ENCODE measurements around the gene ACACA.
A peak's percentile ranks its signal among the peaks of the same experiment; 100 is the strongest.
"Not testable (repeated sequence)": the region's sequence is repeated elsewhere in the genome, so short reads cannot be mapped to it uniquely, and the experiment has no call there.

ACACA gene

DNA sequence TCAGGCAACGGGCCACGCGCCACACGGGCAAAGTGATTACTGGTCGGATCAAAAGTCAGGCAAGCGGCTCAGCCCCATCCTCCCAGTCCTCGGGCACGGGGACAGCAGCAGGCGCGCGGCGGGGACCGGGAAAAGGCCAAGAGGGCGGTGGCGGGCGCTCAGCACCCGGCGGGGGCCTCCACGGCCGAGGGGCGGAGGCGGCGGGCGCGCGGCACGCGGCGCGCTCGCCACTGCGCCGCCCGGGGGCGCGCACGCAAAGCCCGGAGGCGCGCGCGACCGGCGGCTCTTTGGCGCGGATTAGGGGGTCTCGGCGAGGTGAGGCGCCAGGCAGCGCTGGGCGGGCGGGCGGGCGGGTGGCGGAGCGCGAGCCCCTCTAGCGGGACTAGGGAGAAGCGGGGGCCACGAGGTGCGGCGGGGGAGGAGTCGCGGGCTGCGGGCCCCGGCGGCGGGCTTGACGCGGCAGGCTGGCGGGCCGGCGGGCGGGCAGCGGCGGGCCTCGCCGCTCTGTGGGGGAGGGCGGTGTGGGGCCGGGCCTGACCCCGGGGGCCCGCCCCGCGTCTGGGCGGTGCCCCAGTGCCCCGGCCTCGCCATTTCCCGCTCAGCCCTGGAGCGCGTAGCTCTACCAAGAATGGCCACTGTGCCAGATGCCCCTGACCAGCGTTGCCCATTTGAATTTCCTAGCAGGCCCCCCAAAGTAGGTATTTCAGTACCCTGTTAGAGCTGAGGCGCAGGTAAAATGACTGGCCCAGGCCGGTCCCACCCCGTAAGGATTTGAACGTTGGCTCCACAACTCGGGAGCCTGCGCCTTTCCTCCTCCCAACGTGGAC lies at the start of gene ACACA, which contains the start of gene TADA2A:
Gene ACACA (minus strand): TSS at position 202 of the 827 bp plus-strand sequence. CDS start 537 bp downstream, outside the sequence.
Gene TADA2A (plus strand): TSS at position 252 of the 827 bp plus-strand sequence. CDS start 4,480 bp downstream, outside the sequence.
- peak; percentile 79 to 85 for DNase-seq (ENCODE audit: low read depth in 2 of 2)
- peak within 1 kb of the TSS; percentile 84 to 87 for H3K4me3 ChIP-seq (replicated peaks in 1 of 2; ENCODE audit: low read depth in 2 of 2, low read length in 2 of 2)
- TF ChIP-seq, protein P1, sequence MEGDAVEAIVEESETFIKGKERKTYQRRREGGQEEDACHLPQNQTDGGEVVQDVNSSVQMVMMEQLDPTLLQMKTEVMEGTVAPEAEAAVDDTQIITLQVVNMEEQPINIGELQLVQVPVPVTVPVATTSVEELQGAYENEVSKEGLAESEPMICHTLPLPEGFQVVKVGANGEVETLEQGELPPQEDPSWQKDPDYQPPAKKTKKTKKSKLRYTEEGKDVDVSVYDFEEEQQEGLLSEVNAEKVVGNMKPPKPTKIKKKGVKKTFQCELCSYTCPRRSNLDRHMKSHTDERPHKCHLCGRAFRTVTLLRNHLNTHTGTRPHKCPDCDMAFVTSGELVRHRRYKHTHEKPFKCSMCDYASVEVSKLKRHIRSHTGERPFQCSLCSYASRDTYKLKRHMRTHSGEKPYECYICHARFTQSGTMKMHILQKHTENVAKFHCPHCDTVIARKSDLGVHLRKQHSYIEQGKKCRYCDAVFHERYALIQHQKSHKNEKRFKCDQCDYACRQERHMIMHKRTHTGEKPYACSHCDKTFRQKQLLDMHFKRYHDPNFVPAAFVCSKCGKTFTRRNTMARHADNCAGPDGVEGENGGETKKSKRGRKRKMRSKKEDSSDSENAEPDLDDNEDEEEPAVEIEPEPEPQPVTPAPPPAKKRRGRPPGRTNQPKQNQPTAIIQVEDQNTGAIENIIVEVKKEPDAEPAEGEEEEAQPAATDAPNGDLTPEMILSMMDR (IDR thresholded peaks at IDR 0.05; ENCODE audit: low read depth, low read length) = no peak

DNA sequence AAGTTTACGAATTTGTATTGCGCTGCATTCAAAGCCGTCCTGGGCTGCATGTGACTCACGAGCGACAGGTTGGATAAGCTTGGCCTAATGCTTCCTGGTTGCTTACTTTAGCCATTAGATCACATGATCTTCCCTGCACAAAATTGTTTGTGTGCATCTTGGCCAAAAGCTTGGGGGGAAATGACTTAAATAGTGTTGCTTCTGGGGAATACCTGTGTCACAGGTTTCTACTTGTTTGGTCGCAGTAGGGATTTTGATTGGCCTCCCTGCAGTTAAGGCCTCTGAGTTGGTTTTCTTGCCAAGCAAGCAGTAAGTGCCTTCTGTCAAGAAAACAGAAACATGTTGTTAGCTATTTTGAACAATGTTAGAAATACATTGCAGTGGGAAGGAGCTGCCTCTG lies 43.5 kb upstream of the ACACA start:
- H3K4me3 ChIP-seq (replicated peaks in 1 of 2; ENCODE audit: low read depth in 2 of 2, low read length in 2 of 2) = no peak overlapping the region
- no peak for DNase-seq (ENCODE audit: low read depth in 2 of 2)
- TF ChIP-seq, protein P1 (IDR thresholded peaks at IDR 0.05; ENCODE audit: low read depth, low read length) = no peak

DNA sequence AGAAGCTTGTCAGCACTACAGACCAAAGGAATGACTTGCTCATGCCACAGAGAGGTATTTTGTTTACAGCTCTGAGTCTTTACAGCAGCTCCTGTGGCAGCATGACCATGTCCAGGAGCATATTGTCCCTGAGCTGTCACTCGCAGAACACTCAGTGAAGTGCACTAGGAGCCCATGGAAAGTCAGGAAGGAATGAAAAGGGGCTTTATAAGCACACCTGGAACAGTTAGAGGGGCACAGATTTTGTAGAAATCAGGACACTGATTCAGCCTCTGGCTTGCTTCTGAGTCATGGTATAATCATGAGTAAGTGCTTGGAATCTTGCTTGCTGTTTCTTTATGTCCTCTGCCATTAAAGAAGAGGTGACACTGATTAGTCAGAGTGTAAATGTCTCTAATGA lies 41.0 kb upstream of the ACACA start:
- no peak overlapping the region for H3K4me3 ChIP-seq (replicated peaks in 1 of 2; ENCODE audit: low read depth in 2 of 2, low read length in 2 of 2)
- TF ChIP-seq, protein P1 (IDR thresholded peaks at IDR 0.05; ENCODE audit: low read depth, low read length) = no peak
- peak; percentile 6 to 58 for DNase-seq (ENCODE audit: low read depth in 2 of 2)

DNA sequence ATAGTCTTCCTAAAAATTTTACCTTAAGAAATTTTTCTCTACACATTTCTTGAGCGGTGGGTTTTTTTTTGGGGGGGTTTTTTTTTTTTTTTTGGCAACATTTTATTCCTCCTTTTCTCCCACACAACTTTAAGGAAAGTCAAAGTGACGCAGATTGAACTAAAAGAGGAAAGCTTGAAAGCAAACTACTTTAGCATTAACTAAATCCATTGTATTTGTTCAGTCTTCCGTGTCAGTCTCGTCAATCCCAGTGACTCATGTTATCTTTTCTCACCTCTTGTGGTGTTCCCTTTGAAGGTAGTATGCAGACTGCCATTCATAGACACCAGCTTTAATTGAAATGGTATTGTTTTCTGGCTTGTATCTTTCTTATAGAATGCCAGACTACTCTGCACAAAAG lies 39.4 kb upstream of the ACACA start:
- H3K4me3 ChIP-seq (replicated peaks in 1 of 2; ENCODE audit: low read depth in 2 of 2, low read length in 2 of 2) = no peak overlapping the region
- TF ChIP-seq, protein P1 (IDR thresholded peaks at IDR 0.05; ENCODE audit: low read depth, low read length) = no peak
- DNase-seq (ENCODE audit: low read depth in 2 of 2) = no peak

DNA sequence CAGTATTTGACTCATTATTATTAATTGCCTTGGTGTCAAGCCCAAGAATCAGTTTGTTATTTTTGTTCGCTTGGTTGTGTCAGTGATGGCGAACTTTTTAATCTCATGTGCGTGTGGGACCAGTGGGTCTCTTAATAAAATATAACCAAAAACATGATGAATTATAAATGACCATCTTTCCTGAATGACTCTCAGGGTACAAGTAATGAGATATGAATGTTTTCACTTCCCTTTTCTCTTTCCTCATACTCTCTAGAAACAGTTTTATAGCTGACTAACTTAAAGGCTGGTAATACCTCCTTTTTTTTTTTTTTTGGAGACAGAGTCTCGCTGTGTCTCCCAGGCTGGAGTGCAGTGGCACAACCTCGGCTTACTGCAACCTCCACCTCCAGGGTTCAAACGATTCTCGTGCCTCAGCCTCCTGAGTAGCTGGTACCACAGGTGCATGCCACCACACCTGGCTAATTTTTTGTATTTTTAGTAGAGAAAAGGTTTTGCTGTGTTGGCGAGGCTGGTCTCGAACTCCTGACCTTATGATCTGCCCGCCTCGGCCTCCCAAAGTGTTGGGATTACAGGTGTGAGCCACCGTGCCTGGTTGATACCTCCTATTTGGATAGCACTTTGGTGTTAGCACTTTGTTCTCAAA lies 34.9 kb upstream of the ACACA start:
- peak in 1 of 2 donors; percentile 34 for DNase-seq (ENCODE audit: low read depth in 2 of 2)

DNA sequence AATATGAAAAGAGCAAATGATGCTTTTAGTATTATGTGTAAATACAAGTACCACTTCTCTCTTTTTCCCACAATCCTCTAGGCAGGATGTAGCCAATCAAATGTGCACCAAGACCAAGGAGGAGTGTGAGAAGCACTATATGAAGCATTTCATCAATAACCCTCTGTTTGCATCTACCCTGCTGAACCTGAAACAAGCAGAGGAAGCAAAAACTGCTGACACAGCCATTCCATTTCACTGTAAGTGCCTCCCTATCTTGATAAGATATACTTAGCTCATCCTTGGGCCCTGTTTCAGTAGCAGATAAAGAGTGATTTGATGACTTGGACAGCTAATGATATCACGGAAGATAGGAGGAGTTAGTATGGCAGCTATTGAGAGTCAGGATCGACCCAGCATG lies 33.8 kb upstream of the ACACA start:
- TF ChIP-seq, protein P1 (IDR thresholded peaks at IDR 0.05; ENCODE audit: low read depth, low read length) = no peak
- no peak overlapping the region for H3K4me3 ChIP-seq (replicated peaks in 1 of 2; ENCODE audit: low read depth in 2 of 2, low read length in 2 of 2)
- no peak for DNase-seq (ENCODE audit: low read depth in 2 of 2)

More for the DNA sequence above, 34.9 kb upstream of the ACACA start:
- not testable (repeated sequence) for H3K4me3 ChIP-seq (replicated peaks in 1 of 2; ENCODE audit: low read depth in 2 of 2, low read length in 2 of 2)

DNA sequence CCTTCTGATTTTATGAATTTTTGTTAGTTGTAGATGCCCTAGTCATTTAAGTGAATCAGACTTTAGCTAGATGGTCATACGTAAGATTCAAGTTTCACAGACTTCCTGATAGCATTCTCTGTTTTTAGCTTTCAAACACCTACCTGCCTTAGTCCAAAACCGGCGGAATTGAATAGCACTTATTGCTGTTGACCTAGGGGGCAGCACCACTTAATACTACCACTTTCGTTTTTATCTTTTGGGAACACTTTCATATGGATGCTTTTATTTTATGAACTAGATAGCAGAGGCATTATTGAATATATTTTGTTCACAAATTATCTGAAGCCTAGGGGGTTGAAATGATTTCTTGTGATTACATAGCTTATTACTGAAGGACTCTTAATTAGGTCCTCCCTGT lies 31.5 kb upstream of the ACACA start:
- DNase-seq (ENCODE audit: low read depth in 2 of 2) = no peak
- no peak overlapping the region for H3K4me3 ChIP-seq (replicated peaks in 1 of 2; ENCODE audit: low read depth in 2 of 2, low read length in 2 of 2)
- TF ChIP-seq, protein P1 (IDR thresholded peaks at IDR 0.05; ENCODE audit: low read depth, low read length) = no peak

Data from cardiac fibroblast (primary cell).